ENCODE results near the gene LRFN2. TPM values are rescaled to one million over a fixed set of nuclear protein-coding genes. Genes with fewer than 3 reads are reported as not detected.

Gene LRFN2
- total RNA-seq = not detected
- long read RNA-seq = 0 reads

GRCh38 chr6:40587240-40588069 is at the start of gene LRFN2:
Gene LRFN2, minus strand, starts transcription at chr6:40587364.
- no peaks in the 10 kb centered on the region for H3K9me3 ChIP-seq (replicated peaks)
- intact Hi-C loops (cut with micrococcal nuclease) = no loop called here
- peak within 1 kb of the TSS; percentile 30 for H3K27ac ChIP-seq (replicated peaks)
- DNase-seq = peak; percentile 58
- peaks cover 100% of the 10 kb centered on the region for H3K27me3 ChIP-seq (ENCODE audit: low read depth)
- H3K4me1 ChIP-seq = peaks cover 20% of the 10 kb centered on the region
- H3K4me3 ChIP-seq = peak within 1 kb of the TSS; percentile 62
- TF ChIP-seq CTCF (IDR thresholded peaks at IDR 0.05; ENCODE audit: borderline replicate concordance) = peak; percentile 71
- H3K36me3 ChIP-seq = no peaks in the 10 kb centered on the region

GRCh38 chr6:40634429-40634828 is 47.3 kb upstream of the LRFN2 start:
- no peak overlapping the region for H3K4me3 ChIP-seq
- no peak overlapping the region for H3K27ac ChIP-seq (replicated peaks)
- no peaks in the 10 kb centered on the region for H3K9me3 ChIP-seq (replicated peaks)
- H3K36me3 ChIP-seq = no peaks in the 10 kb centered on the region
- no peak for DNase-seq
- TF ChIP-seq CTCF (IDR thresholded peaks at IDR 0.05; ENCODE audit: borderline replicate concordance) = no peak
- no peaks in the 10 kb centered on the region for H3K4me1 ChIP-seq
- peaks cover 64% of the 10 kb centered on the region for H3K27me3 ChIP-seq (ENCODE audit: low read depth)
- intact Hi-C loops (cut with micrococcal nuclease) = no loop called here

- intact Hi-C loops (cut with micrococcal nuclease) = no loop called here
These were observed 44.6 kb upstream of the LRFN2 start for GRCh38 chr6:40631744-40632143.

GRCh38 chr6:40630488-40630887 is 43.3 kb upstream of the LRFN2 start:
- H3K27me3 ChIP-seq (ENCODE audit: low read depth) = peaks cover 65% of the 10 kb centered on the region
- intact Hi-C loops (cut with micrococcal nuclease) = no loop called here
- no peak overlapping the region for H3K4me3 ChIP-seq
- no peak for TF ChIP-seq CTCF (IDR thresholded peaks at IDR 0.05; ENCODE audit: borderline replicate concordance)
- H3K4me1 ChIP-seq = no peaks in the 10 kb centered on the region
- no peak for DNase-seq
- no peaks in the 10 kb centered on the region for H3K36me3 ChIP-seq
- no peak overlapping the region for H3K27ac ChIP-seq (replicated peaks)
- peaks cover 9% of the 10 kb centered on the region for H3K9me3 ChIP-seq (replicated peaks)

More at GRCh38 chr6:40631744-40632143, 44.6 kb upstream of the LRFN2 start:
- H3K9me3 ChIP-seq (replicated peaks) = no peaks in the 10 kb centered on the region
- H3K27ac ChIP-seq (replicated peaks) = no peak overlapping the region
- H3K36me3 ChIP-seq = no peaks in the 10 kb centered on the region
- no peak overlapping the region for H3K4me3 ChIP-seq
- H3K27me3 ChIP-seq (ENCODE audit: low read depth) = peaks cover 61% of the 10 kb centered on the region
- no peaks in the 10 kb centered on the region for H3K4me1 ChIP-seq
- DNase-seq = no peak
- TF ChIP-seq CTCF (IDR thresholded peaks at IDR 0.05; ENCODE audit: borderline replicate concordance) = no peak

DNA sequence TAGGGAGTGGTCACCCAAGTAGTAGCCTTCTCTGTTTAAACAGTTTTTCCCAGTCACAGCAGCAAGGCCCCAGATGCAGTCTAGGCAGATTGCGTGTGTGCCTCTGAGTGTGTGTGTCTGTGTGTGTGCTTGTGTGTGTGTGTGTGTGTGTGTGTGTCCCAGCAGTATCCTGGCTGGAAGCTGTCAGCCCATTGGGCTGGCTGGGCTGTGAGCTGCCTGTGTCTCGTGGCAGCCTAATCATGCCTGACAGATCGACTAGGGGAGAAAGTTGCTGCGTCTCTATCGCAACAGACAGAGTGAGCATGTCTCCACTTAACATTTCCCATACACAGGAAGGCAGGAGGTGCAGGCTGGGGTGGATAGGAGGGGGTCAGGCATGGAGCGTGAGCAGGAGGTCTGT is 42.9 kb upstream of the LRFN2 start:
- DNase-seq = no peak
- Histone ChIP-seq H3K4me1 (no peaks in the 10 kb centered on the region), H3K9me3 (replicated peaks) (peaks cover 9% of the 10 kb centered on the region), H3K4me3 (no peak overlapping the region), H3K36me3 (no peaks in the 10 kb centered on the region), H3K27me3 (ENCODE audit: low read depth) (peaks cover 65% of the 10 kb centered on the region), H3K27ac (replicated peaks) (no peak overlapping the region)
- intact Hi-C loops (cut with micrococcal nuclease) = no loop called here
- TF ChIP-seq CTCF (IDR thresholded peaks at IDR 0.05; ENCODE audit: borderline replicate concordance) = no peak

Measured in left ventricle myocardium inferior (tissue), 1 donor.